HepG2 (cell line): ENCODE data around the gene MACROD2. TPM values are rescaled to one million over a fixed set of nuclear protein-coding genes. Genes with fewer than 3 reads are reported as not detected.

Experiments used
- BCL6 ChIP-seq: IDR thresholded peaks from 2 replicates; pipeline ENCODE4 v1.6.1; 2016; ENCODE audit warnings: missing genetic modification reagents, missing compliant biosample characterization
- DPF2 ChIP-seq: sonication (generic); formaldehyde crosslinking; IDR thresholded peaks from 2 replicates; pipeline ENCODE4 v1.4.0; 2020; ENCODE audit warnings: mild to moderate bottlenecking, low read depth, missing genetic modification reagents, borderline replicate concordance
- GABPB1 ChIP-seq: IDR thresholded peaks from 2 replicates; pipeline ENCODE4 v1.6.1; 2016; ENCODE audit warnings: mild to moderate bottlenecking, missing genetic modification reagents, moderate library complexity, missing compliant biosample characterization
- NR0B2 ChIP-seq: sonication (generic); formaldehyde crosslinking; IDR thresholded peaks from 2 replicates; pipeline ENCODE4 v1.4.0; 2020; ENCODE audit warnings: mild to moderate bottlenecking, missing genetic modification reagents
- NR2C2 ChIP-seq: sonication (generic); formaldehyde crosslinking; IDR thresholded peaks from 2 replicates; pipeline ENCODE4 v1.4.0; 2020; ENCODE audit warnings: missing genetic modification reagents, mild to moderate bottlenecking, moderate library complexity, borderline replicate concordance
- NR2F6 ChIP-seq, 2 experiments: IDR thresholded peaks; 2 replicates each; pipeline ENCODE4 v1.6.1; 2016; ENCODE audit warnings: antibody characterized with exemption in 1 of 2, mild to moderate bottlenecking in 1 of 2
- SPEN ChIP-seq: sonication (generic); formaldehyde crosslinking; IDR thresholded peaks from 2 replicates; pipeline ENCODE4 v1.5.1; 2020; ENCODE audit warnings: low read depth, mild to moderate bottlenecking, missing genetic modification reagents
- TBX2 ChIP-seq: sonication (generic); formaldehyde crosslinking; IDR thresholded peaks from 2 replicates; pipeline ENCODE4 v1.5.0; 2020; ENCODE audit warnings: missing genetic modification reagents, mild to moderate bottlenecking, borderline replicate concordance
- TFDP1 ChIP-seq: IDR thresholded peaks from 2 replicates; pipeline ENCODE4 v1.6.1; 2016; ENCODE audit warnings: missing compliant biosample characterization, missing genetic modification reagents, borderline replicate concordance
- TGIF2 ChIP-seq: IDR thresholded peaks from 2 replicates; pipeline ENCODE4 v1.6.1; 2016; ENCODE audit warnings: control low read depth, missing compliant biosample characterization
- ZFP41 ChIP-seq: sonication (generic); formaldehyde crosslinking; IDR thresholded peaks from 2 replicates; pipeline ENCODE4 v1.4.0; 2020; ENCODE audit warnings: mild to moderate bottlenecking, missing genetic modification reagents, borderline replicate concordance
- ZHX1 ChIP-seq: sonication (generic); formaldehyde crosslinking; IDR thresholded peaks from 2 replicates; pipeline ENCODE4 v1.8.1; 2022; ENCODE audit warnings: low read depth, mild to moderate bottlenecking, missing genetic modification reagents
- ZNF329 ChIP-seq: sonication (generic); formaldehyde crosslinking; IDR thresholded peaks from 2 replicates; pipeline ENCODE4 v1.9.0; 2021; ENCODE audit warnings: low read depth, mild to moderate bottlenecking, missing genetic modification reagents
- ZNF501 ChIP-seq: sonication (generic); formaldehyde crosslinking; IDR thresholded peaks from 2 replicates; pipeline ENCODE4 v1.5.1; 2020; ENCODE audit warnings: mild to moderate bottlenecking, moderate library complexity, missing genetic modification reagents
- ZNF556 ChIP-seq: sonication (generic); formaldehyde crosslinking; IDR thresholded peaks from 2 replicates; pipeline ENCODE4 v1.4.0; 2020; ENCODE audit warnings: mild to moderate bottlenecking, missing genetic modification reagents, borderline replicate concordance
- ZNF678 ChIP-seq: sonication (generic); formaldehyde crosslinking; IDR thresholded peaks from 2 replicates; pipeline ENCODE4 v1.4.0; 2020; ENCODE audit warnings: mild to moderate bottlenecking, missing genetic modification reagents
- ZNF687 ChIP-seq: sonication (generic); formaldehyde crosslinking; IDR thresholded peaks from 2 replicates; pipeline ENCODE4 v1.5.1; 2020; ENCODE audit warnings: mild to moderate bottlenecking, missing genetic modification reagents, moderate library complexity
- ZNF768 ChIP-seq: sonication (generic); formaldehyde crosslinking; IDR thresholded peaks from 2 replicates; pipeline ENCODE4 v1.4.0; 2020; ENCODE audit warnings: missing genetic modification reagents
- polyA plus RNA-seq, 8 experiments: library from polyadenylated mRNA; depleted of rRNA in 3 of 8; stranded (reverse) in 7 of 8; unstranded in 1 of 8; fragments of >200 nt; fragmentation: Illumina TruSeq in 4 of 8; extraction: Trizol in 4 of 8; gene quantifications; 2 replicates each; pipeline versions ENCODE4 v1.2.1 to v1.2.3, GENCODE V29; 2011 to 2016; ENCODE audit warnings: low read depth in 4 of 8, missing spikeins in 1 of 8, mixed read lengths in 1 of 8; ENCODE audit not compliant: insufficient read depth in 1 of 8
- total RNA-seq, 5 experiments: library from RNA; depleted of rRNA; stranded (reverse); fragments of >200 nt; fragmentation: Illumina TruSeq; extraction: Trizol; gene quantifications; 2 replicates each; pipeline ENCODE4 v1.2.3, GENCODE V29; 2016; ENCODE audit warnings: low read depth in 1 of 5

The MACROD2 gene
- total and polyA plus RNA-seq, 2 of the 13 experiments (the other 11 are each of a cell fraction or from before 2014, with no cell fraction given) = 0.13 to 0.51 TPM

DNA sequence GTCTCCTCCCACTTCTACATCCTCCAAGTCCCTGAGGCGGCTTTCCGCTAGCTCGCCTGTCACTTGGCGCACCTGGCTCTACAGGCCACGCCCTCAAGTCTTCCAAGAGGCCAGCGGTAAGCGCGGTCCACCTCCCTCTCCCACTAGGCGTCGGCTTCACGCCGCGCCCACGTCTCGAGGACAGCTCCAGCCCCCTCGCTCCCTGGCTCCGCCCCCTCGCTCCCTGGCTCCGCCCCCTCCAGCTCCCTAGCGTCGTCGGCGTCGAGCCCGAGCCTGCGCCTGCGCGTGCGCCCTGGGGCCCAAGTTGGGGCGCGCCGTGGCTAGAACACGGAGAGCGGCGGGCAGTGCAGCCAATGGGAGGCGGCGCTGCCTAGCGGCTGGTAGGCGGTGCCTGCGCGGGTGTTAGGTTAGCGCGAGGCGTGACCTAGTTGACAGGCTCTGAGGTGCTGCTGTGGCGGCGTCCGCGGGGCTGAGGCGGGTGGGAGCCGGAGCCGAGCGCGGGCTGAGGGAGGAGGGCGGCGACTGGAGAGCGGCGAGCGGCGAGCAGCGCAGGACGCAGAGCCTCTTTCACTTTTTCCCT, at the start of gene MACROD2 (continued):
- TF ChIP-seq GABPB1 (CRISPR knock-in tag) (peak; percentile 65; the same call in 1 of the 2 replicates), ZNF556 (CRISPR knock-in tag) (0 out of 2 replicates have a peak, but pooled peaks have one; percentile 34), NR2F6 (IDR thresholded peaks at IDR 0.05) (no peak), NR2F6 (CRISPR knock-in tag; IDR thresholded peaks at IDR 0.05) (no peak), ZNF329 (CRISPR knock-in tag) (no peak), TBX2 (CRISPR knock-in tag) (peak; percentile 58), ZHX1 (CRISPR knock-in tag) (peak; percentile 50; the same call in 1 of the 2 replicates), ZNF678 (CRISPR knock-in tag) (peak; percentile 60; the same call in 1 of the 2 replicates), TFDP1 (CRISPR knock-in tag) (peak; percentile 73; the same call in 1 of the 2 replicates), NR2C2 (CRISPR knock-in tag) (peak; percentile 50; the same call in 1 of the 2 replicates), NR0B2 (CRISPR knock-in tag) (peak; percentile 73; the same call in 1 of the 2 replicates), ZNF687 (CRISPR knock-in tag) (peak; percentile 71), BCL6 (CRISPR knock-in tag) (no peak), DPF2 (no peak), ZNF768 (CRISPR knock-in tag) (peak; percentile 59; the same call in 1 of the 2 replicates), ZNF501 (CRISPR knock-in tag) (no peak), TGIF2 (no peak), SPEN (CRISPR knock-in tag) (0 out of 2 replicates have a peak, but pooled peaks have one; percentile 10), ZFP41 (CRISPR knock-in tag) (0 out of 2 replicates have a peak, but pooled peaks have one; percentile 41)
